Measurements from ENCODE around the gene PPP1R14B. TPM values are rescaled to one million over a fixed set of nuclear protein-coding genes. Genes with fewer than 3 reads are reported as not detected.

The PPP1R14B gene
- total RNA-seq, 2 experiments from 2014 or later = 96.9 to 105 TPM

- DNase-seq = no peak
- Mint-ChIP-seq H3K4me1 (peaks cover 61% of the 10 kb centered on the region), H3K27ac (peak overlapping the region; percentile 96), H3K9me3 (no peaks in the 10 kb centered on the region), H3K4me3 (peak overlapping the region; percentile 86), H3K27me3 (no peaks in the 10 kb centered on the region), H3K36me3 (ENCODE audit: low read depth) (peaks cover 81% of the 10 kb centered on the region)
- CTCF ChIA-PET = interaction anchor here (1.5 to 7.0 kb wide), 6 partner anchors 20 to 134 kb away, joined by 5 to 154 read pairs (median 25); partner anchors contain the start of genes CATSPERZ, DNAJC4, ESRRA and NUDT22
- POLR2A ChIA-PET = interaction anchor here (1.1 to 11.9 kb wide), 16 partner anchors 13 to 537 kb away, joined by 3 to 275 read pairs (median 20); partner anchors contain the start of genes BAD, CATSPERZ, DNAJC4 and ESRRA
These were observed 38.5 kb downstream of the PPP1R14B start for GRCh38 chr11:64208086-64208795.

- Mint-ChIP-seq H3K4me3 (peak overlapping the region; percentile 86), H3K4me1 (peaks cover 60% of the 10 kb centered on the region), H3K9me3 (no peaks in the 10 kb centered on the region), H3K36me3 (ENCODE audit: low read depth) (peaks cover 81% of the 10 kb centered on the region), H3K27me3 (no peaks in the 10 kb centered on the region), H3K27ac (peak overlapping the region; percentile 96)
- CTCF ChIA-PET = interaction anchor here (0.6 to 7.0 kb wide), 14 partner anchors 8 to 149 kb away, joined by 3 to 154 read pairs (median 8); partner anchors contain the start of genes BAD, CATSPERZ, DNAJC4 and ESRRA
- peak; percentile 88 for DNase-seq
- POLR2A ChIA-PET = interaction anchor here (0.6 to 11.9 kb wide), 24 partner anchors 13 to 1326 kb away, joined by 3 to 275 read pairs (median 10); partner anchors contain the start of genes BAD, CATSPERZ, DNAJC4 and ESRRA
These were observed 39.3 kb downstream of the PPP1R14B start for GRCh38 chr11:64207256-64208085.

GRCh38 chr11:64206457-64207255, 40.1 kb downstream of the PPP1R14B start, which contains the start of gene FERMT3:
Gene FERMT3, plus strand, starts transcription at chr11:64206721. Its CDS starts 644 bp downstream, at chr11:64207365.
- no peaks in the 10 kb centered on the region for H3K27me3 Mint-ChIP-seq
- H3K4me3 Mint-ChIP-seq = peak within 1 kb of the TSS; percentile 86
- H3K36me3 Mint-ChIP-seq (ENCODE audit: low read depth) = peaks cover 80% of the 10 kb centered on the region
- peak; percentile 86 for DNase-seq
- CTCF ChIA-PET = interaction anchor here (0.6 to 7.0 kb wide), 18 partner anchors 9 to 150 kb away, joined by 3 to 154 read pairs (median 6); partner anchors contain the start of genes BAD, CATSPERZ, DNAJC4 and ESRRA
- peaks cover 55% of the 10 kb centered on the region for H3K4me1 Mint-ChIP-seq
- H3K9me3 Mint-ChIP-seq = no peaks in the 10 kb centered on the region
- H3K27ac Mint-ChIP-seq = peak within 1 kb of the TSS; percentile 96
- POLR2A ChIA-PET = interaction anchor here (0.6 to 11.9 kb wide), 28 partner anchors 14 to 1325 kb away, joined by 3 to 275 read pairs (median 8); partner anchors contain the start of genes BAD, CATSPERZ, CCDC88B and DNAJC4

- POLR2A ChIA-PET = interaction anchor here (0.8 to 11.9 kb wide), 12 partner anchors 14 to 230 kb away, joined by 3 to 275 read pairs (median 21); partner anchors contain the start of genes CATSPERZ, CCDC88B, COX8A and ESRRA
- H3K27me3 Mint-ChIP-seq = no peaks in the 10 kb centered on the region
- peaks cover 85% of the 10 kb centered on the region for H3K36me3 Mint-ChIP-seq (ENCODE audit: low read depth)
- peaks cover 52% of the 10 kb centered on the region for H3K4me1 Mint-ChIP-seq
- CTCF ChIA-PET = interaction anchor here (0.7 to 7.0 kb wide), 26 partner anchors 9 to 156 kb away, joined by 3 to 154 read pairs (median 6); partner anchors contain the start of genes BAD, CATSPERZ, DNAJC4 and ESRRA
- no peaks in the 10 kb centered on the region for H3K9me3 Mint-ChIP-seq
- H3K27ac Mint-ChIP-seq = peak overlapping the region; percentile 81
- peak; percentile 84 for DNase-seq
- H3K4me3 Mint-ChIP-seq = peak overlapping the region; percentile 48
These were observed 42.2 kb downstream of the PPP1R14B start for GRCh38 chr11:64204464-64204989.

GRCh38 chr11:64204080-64204440, 42.7 kb downstream of the PPP1R14B start:
- Mint-ChIP-seq H3K27ac (peak overlapping the region; percentile 81), H3K4me1 (peaks cover 48% of the 10 kb centered on the region), H3K9me3 (no peaks in the 10 kb centered on the region), H3K36me3 (ENCODE audit: low read depth) (peaks cover 84% of the 10 kb centered on the region), H3K27me3 (no peaks in the 10 kb centered on the region), H3K4me3 (no peak overlapping the region)
- ChIA-PET CTCF (interaction anchor here (0.7 to 7.0 kb wide), 24 partner anchors 9 to 157 kb away, joined by 3 to 154 read pairs (median 7); partner anchors contain the start of genes BAD, CATSPERZ, DNAJC4 and ESRRA), POLR2A (interaction anchor here (0.8 to 11.9 kb wide), 11 partner anchors 13 to 230 kb away, joined by 3 to 275 read pairs (median 35); partner anchors contain the start of genes CATSPERZ, CCDC88B, COX8A and ESRRA)
- no peak for DNase-seq

GRCh38 chr11:64203421-64204079, 43.2 kb downstream of the PPP1R14B start:
- Mint-ChIP-seq H3K9me3 (no peaks in the 10 kb centered on the region), H3K27ac (peak overlapping the region; percentile 12), H3K4me3 (no peak overlapping the region), H3K4me1 (peaks cover 44% of the 10 kb centered on the region), H3K36me3 (ENCODE audit: low read depth) (peaks cover 84% of the 10 kb centered on the region), H3K27me3 (no peaks in the 10 kb centered on the region)
- DNase-seq = no peak
- CTCF ChIA-PET = interaction anchor here (0.6 to 7.0 kb wide), 10 partner anchors 11 to 108 kb away, joined by 3 to 154 read pairs (median 14); partner anchors contain the start of genes CATSPERZ, DNAJC4, ESRRA and NUDT22
- POLR2A ChIA-PET = interaction anchor here (1.7 to 11.9 kb wide), 7 partner anchors 13 to 229 kb away, joined by 3 to 275 read pairs (median 87); partner anchors contain the start of genes CATSPERZ, COX8A, ESRRA and NUDT22

- Mint-ChIP-seq H3K27me3 (no peaks in the 10 kb centered on the region), H3K27ac (no peak overlapping the region), H3K4me1 (peaks cover 40% of the 10 kb centered on the region), H3K36me3 (ENCODE audit: low read depth) (peaks cover 83% of the 10 kb centered on the region), H3K9me3 (no peaks in the 10 kb centered on the region), H3K4me3 (no peak overlapping the region)
- no peak for DNase-seq
- ChIA-PET CTCF (interaction anchor here (0.6 to 7.0 kb wide), 3 partner anchors 48 to 100 kb away, joined by 3 to 154 read pairs (median 34); partner anchors contain the start of genes CATSPERZ, ESRRA and PLCB3), POLR2A (interaction anchor here (6.1 to 11.9 kb wide), 5 partner anchors 12 to 100 kb away, joined by 77 to 275 read pairs (median 107); partner anchors contain the start of genes CATSPERZ, ESRRA, NUDT22 and PLCB3)
These were observed 43.8 kb downstream of the PPP1R14B start for GRCh38 chr11:64202992-64203391.

- H3K9me3 Mint-ChIP-seq = no peaks in the 10 kb centered on the region
- peaks cover 80% of the 10 kb centered on the region for H3K36me3 Mint-ChIP-seq (ENCODE audit: low read depth)
- peaks cover 42% of the 10 kb centered on the region for H3K4me1 Mint-ChIP-seq
- POLR2A ChIA-PET = interaction anchor here (1.3 to 1.6 kb wide), 2 partner anchors 11 to 25 kb away, joined by 4 read pairs; partner anchors contain the start of gene NUDT22
- no peaks in the 10 kb centered on the region for H3K27me3 Mint-ChIP-seq
- H3K27ac Mint-ChIP-seq = no peak overlapping the region
- H3K4me3 Mint-ChIP-seq = no peak overlapping the region
- CTCF ChIA-PET = interaction anchor here (0.6 to 1.7 kb wide), 2 partner anchors 103 to 281 kb away, joined by 3 to 6 read pairs; no protein-coding TSS in a partner anchor
- no peak for DNase-seq
These were observed 45.2 kb downstream of the PPP1R14B start for GRCh38 chr11:64201543-64201942.

- Mint-ChIP-seq H3K36me3 (ENCODE audit: low read depth) (peaks cover 82% of the 10 kb centered on the region), H3K27ac (no peak overlapping the region), H3K27me3 (no peaks in the 10 kb centered on the region), H3K4me1 (peaks cover 18% of the 10 kb centered on the region), H3K9me3 (no peaks in the 10 kb centered on the region), H3K4me3 (no peak overlapping the region)
- POLR2A ChIA-PET = interaction anchor here (3.4 to 15.6 kb wide), 2 partner anchors 7 to 12 kb away, joined by 36 to 272 read pairs; partner anchors contain the start of genes FERMT3 and STIP1
- CTCF ChIA-PET = interaction anchor here (1.8 kb wide), 1 partner anchor 11 kb away, joined by 7 read pairs; no protein-coding TSS in a partner anchor
- DNase-seq = no peak
These were observed 48.2 kb downstream of the PPP1R14B start for GRCh38 chr11:64198511-64198910.

- Mint-ChIP-seq H3K4me1 (peaks cover 24% of the 10 kb centered on the region), H3K27me3 (no peaks in the 10 kb centered on the region), H3K9me3 (no peaks in the 10 kb centered on the region), H3K4me3 (no peak overlapping the region), H3K36me3 (ENCODE audit: low read depth) (peaks cover 79% of the 10 kb centered on the region), H3K27ac (peak overlapping the region; percentile 32)
- DNase-seq = no peak
- ChIA-PET CTCF (interaction anchor here (0.7 to 1.9 kb wide), 4 partner anchors 10 to 290 kb away, joined by 3 to 7 read pairs (median 5); partner anchors contain the start of gene FERMT3), POLR2A (interaction anchor here (0.7 to 15.6 kb wide), 3 partner anchors 9 to 14 kb away, joined by 3 to 272 read pairs (median 36); partner anchors contain the start of genes FERMT3 and STIP1)
These were observed 50.1 kb downstream of the PPP1R14B start for GRCh38 chr11:64196626-64197025.
